Gastrocnemius medialis (tissue), 4 donors: ENCODE measurements around the gene SORT1. TPM values are rescaled to one million over a fixed set of nuclear protein-coding genes. Genes with fewer than 3 reads are reported as not detected.
"Not testable (repeated sequence)": the region's sequence is repeated elsewhere in the genome, so short reads cannot be mapped to it uniquely, and the experiment has no call there.

Experiments
- ATAC-seq, 2 donors: fragments of 150-250 bp; one replicate each; pipeline ENCODE4 v1.9.1; 2016
- DNase-seq, 2 donors: peaks; one replicate each; pipeline ENCODE4 v3.0.0-alpha.2; 2019
- H3K27ac ChIP-seq, 4 donors: fragments of 200-600 bp; sonication (generic); 1 replicate in 1 of 4; 2 replicates in 3 of 4; pipeline ENCODE4 v1.5.1; 2016 to 2018; ENCODE audit warnings: mild to moderate bottlenecking in 2 of 4, moderate library complexity in 1 of 4
- H3K27me3 ChIP-seq, 3 donors: fragments of 200-600 bp; sonication (generic) in 2 of 3; 1 replicate in 1 of 3; 2 replicates in 2 of 3; pipeline versions ENCODE4 v1.5.1 to v1.6.0; 2016 to 2019; ENCODE audit warnings: mild to moderate bottlenecking in 1 of 3, moderate library complexity in 1 of 3
- H3K36me3 ChIP-seq, 2 donors: fragments of 200-600 bp; sonication (generic) in 1 of 2; one replicate each; pipeline ENCODE4 v1.5.1; 2017 to 2018
- H3K4me1 ChIP-seq, 2 donors: fragments of 200-600 bp; sonication (generic) in 1 of 2; one replicate each; pipeline ENCODE4 v1.5.1; 2016 to 2017; ENCODE audit warnings: mild to moderate bottlenecking in 2 of 2
- H3K4me3 ChIP-seq, 4 donors: fragments of 200-600 bp; sonication (generic) in 3 of 4; 1 replicate in 1 of 4; 2 replicates in 3 of 4; pipeline ENCODE4 v1.5.1; 2016 to 2019; ENCODE audit warnings: mild to moderate bottlenecking in 2 of 4
- H3K9me3 ChIP-seq, 3 donors: fragments of 200-600 bp; sonication (generic) in 2 of 3; 1 replicate in 1 of 3; 2 replicates in 2 of 3; pipeline ENCODE4 v1.5.1; 2016 to 2019
- CTCF ChIP-seq, 5 experiments: fragments of 450-650 bp in 3 of 5; fragments of 200-600 bp in 2 of 5; sonication (generic) in 2 of 5; IDR thresholded peaks in 4 of 5; conservative IDR thresholded peaks in 1 of 5; 1 replicate in 4 of 5; 2 replicates in 1 of 5; pipeline ENCODE4 v1.5.1; 2016 to 2019; ENCODE audit warnings: antibody characterized with exemption in 5 of 5, mild to moderate bottlenecking in 3 of 5, moderate library complexity in 3 of 5
- POLR2A ChIP-seq, 2 donors: fragments of 450-650 bp; IDR thresholded peaks; one replicate each; pipeline ENCODE4 v1.6.1; 2017; ENCODE audit warnings: antibody characterized with exemption in 2 of 2, mild to moderate bottlenecking in 2 of 2, moderate library complexity in 2 of 2
- in situ Hi-C, 4 donors: fragments of 200-750 bp; cut with MboI; loops; one replicate each; pipeline versions ENCODE4 v1.15.0 to v1.8.0; 2017; ENCODE audit warnings: low sequenced_read_pairs in 4 of 4
- intact Hi-C: fragments of 100-400 bp; cut with DNase I; formaldehyde crosslinking; loops from one replicate; pipeline ENCODE4 v1.15.1; 2023; ENCODE audit warnings: low total_unique reads
- total RNA-seq, 4 donors: library from RNA; depleted of rRNA; stranded (reverse); fragments of >200 nt; gene quantifications; one replicate each; pipeline versions ENCODE4 v1.1.0 to v1.2.3, GENCODE V29; 2016

SORT1 gene
- total RNA-seq, result 100 to 1,000 TPM in 3 of 4 donors, 10 to 100 TPM in 1; 93.7 to 226 (median 190) TPM

- in situ Hi-C loops, result loop anchor here in 2 of 4 donors (5.0 to 10.0 kb wide), 2 partner anchors 113 to 120 kb away; partner anchors contain the start of gene PSRC1 (in 1 of the 2)
- H3K36me3 ChIP-seq, result no peaks in the 10 kb centered on the region
- peak; percentile 70 to 85 for DNase-seq
- peaks cover 48 to 74% of the 10 kb centered on the region in 2 donors for H3K4me1 ChIP-seq
- no peaks in the 10 kb centered on the region for H3K9me3 ChIP-seq
- TF ChIP-seq POLR2A (IDR thresholded peaks at IDR 0.05) (peak; percentile 95 to 96), CTCF (IDR thresholded peaks at IDR 0.05 in 4 of 5, conservative IDR thresholded peaks at IDR 0.05 in 1 of 5) (peak in 3 of 5 experiments; percentile 11 to 34 (median 34))
- H3K27me3 ChIP-seq, result no peaks in the 10 kb centered on the region
- peak within 1 kb of the TSS; percentile 60 to 75 (median 68) for H3K4me3 ChIP-seq
- H3K27ac ChIP-seq, result peak within 1 kb of the TSS; percentile 83 to 97 (median 90)
- intact Hi-C loops, result loop anchor here (1.0 to 10.0 kb wide), 5 partner anchors 35 to 293 kb away; partner anchors contain the start of gene SARS1
- peak; percentile 42 to 55 for ATAC-seq
Measured at GRCh38 chr1:109397581-109398342, at the start of gene SORT1. Gene SORT1, minus strand, starts transcription at chr1:109397918. Its CDS starts 26 bp downstream, at chr1:109397892.

- H3K4me1 ChIP-seq, H3K36me3 ChIP-seq, H3K27ac ChIP-seq, H3K9me3 ChIP-seq, H3K4me3 ChIP-seq, intact Hi-C loops, ATAC-seq, H3K27me3 ChIP-seq, DNase-seq, in situ Hi-C loops: not testable (repeated sequence)
Measured at GRCh38 chr1:109445949-109446695, 48.4 kb upstream of the SORT1 start.

DNA sequence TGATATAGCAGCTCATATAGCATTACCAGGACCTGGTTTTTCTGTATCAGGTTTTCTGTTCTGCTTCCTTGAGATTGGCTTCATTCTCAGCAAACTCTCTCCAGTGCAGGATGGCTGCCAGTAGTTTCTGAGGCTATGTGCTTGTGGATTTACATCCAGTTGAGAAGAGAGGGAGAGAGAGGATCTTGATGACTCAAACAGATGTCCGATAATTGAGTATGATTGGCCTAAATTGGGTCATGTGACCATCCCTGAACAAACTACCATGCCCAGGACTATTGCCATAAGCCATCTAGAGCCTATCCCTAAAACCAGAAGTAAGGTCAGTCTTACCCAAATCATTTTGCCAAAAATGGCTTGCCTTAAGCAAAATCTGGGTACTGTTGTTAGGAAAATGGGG, 46.6 kb upstream of the SORT1 start:
- peaks cover 0 to 7% (median 0%) of the 10 kb centered on the region in 3 donors for H3K27me3 ChIP-seq

GRCh38 chr1:109443476-109443875, 45.8 kb upstream of the SORT1 start:
- in situ Hi-C loops (no loop called here), intact Hi-C loops (no loop called here)
- Histone ChIP-seq H3K9me3 (no peaks in the 10 kb centered on the region), H3K4me1 (peaks cover 9 to 12% of the 10 kb centered on the region in 2 donors), H3K27me3 (peaks cover 0 to 7% (median 0%) of the 10 kb centered on the region in 3 donors), H3K36me3 (no peaks in the 10 kb centered on the region), H3K27ac (no peak overlapping the region), H3K4me3 (no peak overlapping the region)
- DNase-seq, result no peak
- ATAC-seq, result no peak
- no peak for TF ChIP-seq POLR2A (IDR thresholded peaks at IDR 0.05)
- TF ChIP-seq CTCF (IDR thresholded peaks at IDR 0.05 in 4 of 5, conservative IDR thresholded peaks at IDR 0.05 in 1 of 5), result no peak

More for the DNA sequence above, 46.6 kb upstream of the SORT1 start:
- Histone ChIP-seq H3K4me3 (no peak overlapping the region), H3K27ac (no peak overlapping the region), H3K36me3 (no peaks in the 10 kb centered on the region), H3K4me1 (peaks cover under 1 to 4% of the 10 kb centered on the region in 2 donors), H3K9me3 (no peaks in the 10 kb centered on the region)
- in situ Hi-C loops (no loop called here), intact Hi-C loops (no loop called here)
- no peak for DNase-seq
- ATAC-seq, result no peak
- TF ChIP-seq CTCF (IDR thresholded peaks at IDR 0.05 in 4 of 5, conservative IDR thresholded peaks at IDR 0.05 in 1 of 5), result no peak
- TF ChIP-seq POLR2A (IDR thresholded peaks at IDR 0.05), result no peak

GRCh38 chr1:109441069-109441468, 43.4 kb upstream of the SORT1 start:
- Histone ChIP-seq H3K9me3 (no peaks in the 10 kb centered on the region), H3K4me1 (peaks cover 12% of the 10 kb centered on the region in 2 donors), H3K27me3 (peaks cover 0 to 7% (median 0%) of the 10 kb centered on the region in 3 donors), H3K36me3 (no peaks in the 10 kb centered on the region), H3K27ac (no peak overlapping the region), H3K4me3 (no peak overlapping the region)
- no peak for TF ChIP-seq POLR2A (IDR thresholded peaks at IDR 0.05)
- no peak for TF ChIP-seq CTCF (IDR thresholded peaks at IDR 0.05 in 4 of 5, conservative IDR thresholded peaks at IDR 0.05 in 1 of 5)
- no peak for ATAC-seq
- in situ Hi-C loops, result no loop called here
- DNase-seq, result no peak
- intact Hi-C loops, result no loop called here
